HG02973 (cell line): ENCODE data around the gene FRMD7.
A peak's percentile ranks its signal among the peaks of the same experiment; 100 is the strongest.
"Not testable (repeated sequence)": the region's sequence is repeated elsewhere in the genome, so short reads cannot be mapped to it uniquely, and the experiment has no call there.

Source experiments
- ATAC-seq: cut with Tn5 transposase; IDR thresholded peaks from one replicate; pipeline ENCODE4 v1.9.1; 2021; ENCODE audit warnings: moderate library complexity; ENCODE audit not compliant: unreplicated experiment

Gene FRMD7

DNA sequence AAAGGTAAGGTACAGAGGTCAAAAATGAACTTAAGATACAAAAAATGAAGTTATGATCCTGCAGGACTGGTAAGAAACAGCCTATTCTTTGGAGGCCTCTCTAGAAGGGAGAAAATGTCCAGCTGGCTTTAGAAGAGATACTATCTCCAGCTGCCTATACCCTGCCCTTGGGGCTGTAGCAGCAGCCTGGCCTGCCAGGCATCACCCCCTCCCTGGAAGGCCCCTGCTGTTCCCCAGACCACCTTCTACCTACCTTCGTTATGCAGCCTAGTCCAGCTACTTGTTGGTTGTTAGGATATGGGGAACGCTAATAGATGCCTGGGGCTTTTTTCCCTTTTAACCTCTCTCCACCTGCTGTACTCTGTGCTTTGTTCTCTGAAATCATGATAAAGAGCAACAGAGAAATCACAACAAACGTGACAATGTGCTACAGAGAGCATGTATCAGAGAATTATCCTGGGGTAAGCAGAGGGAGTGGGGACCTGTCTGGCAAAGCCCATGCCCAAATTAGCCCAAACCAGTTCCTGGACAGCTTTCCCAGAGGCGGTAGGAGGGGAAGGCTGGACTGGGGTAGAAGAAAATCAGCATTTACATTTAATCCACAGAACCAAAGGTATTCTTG lies 34.5 kb downstream of the FRMD7 start:
- ATAC-seq: no peak

DNA sequence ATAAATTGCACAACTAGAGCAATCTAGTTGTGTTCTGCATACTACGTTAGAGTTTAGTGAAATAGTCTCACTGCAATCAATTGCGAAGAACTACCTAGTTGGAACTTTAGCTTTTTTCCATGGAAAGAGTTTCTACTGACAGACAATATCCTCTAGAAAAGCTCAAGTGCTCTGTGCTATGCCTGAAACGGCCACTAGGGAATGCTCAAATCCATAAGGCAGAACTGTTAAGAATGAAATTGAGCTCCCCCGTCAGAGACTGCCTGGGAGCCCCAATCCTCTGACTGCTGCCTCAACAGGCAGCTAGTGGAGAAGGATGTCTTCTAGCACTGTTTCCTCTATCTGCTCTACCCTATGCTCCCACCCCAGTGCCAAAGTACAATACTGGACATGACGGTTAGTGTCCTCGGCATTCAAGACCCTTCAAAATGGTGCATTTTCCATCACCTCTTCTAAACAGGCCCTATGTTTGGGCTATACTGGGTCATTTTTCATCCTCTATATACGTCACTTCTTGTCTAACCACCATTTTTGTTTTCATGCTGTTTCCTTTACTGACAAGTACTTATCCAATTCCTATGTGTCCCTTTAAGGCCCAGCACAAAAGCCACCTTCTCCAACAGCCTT lies 35.3 kb downstream of the FRMD7 start:
- ATAC-seq: peak; percentile 87

- ATAC-seq: no peak
Observed at GRCh38 chrX:132090403-132091159, 37.2 kb downstream of the FRMD7 start.

DNA sequence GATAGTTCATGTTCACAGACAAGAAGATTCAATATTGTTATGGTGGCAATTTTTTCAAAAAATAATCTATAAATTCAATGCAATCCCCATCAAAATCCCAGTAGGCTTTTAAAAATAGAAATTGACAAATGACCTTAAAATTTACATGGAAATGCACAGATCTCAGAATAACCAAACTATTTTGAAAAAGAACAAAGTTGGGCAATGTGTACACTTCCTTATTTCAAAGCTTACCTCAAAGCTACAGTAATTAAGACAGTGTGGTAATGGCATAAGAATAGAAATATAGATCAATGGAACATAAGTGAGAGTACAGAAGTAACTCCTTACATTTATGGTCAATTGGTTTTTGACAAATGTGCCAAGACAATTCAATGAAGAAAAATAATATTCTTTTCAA lies 39.0 kb downstream of the FRMD7 start:
- ATAC-seq: no peak

GRCh38 chrX:132086672-132087071 lies 41.1 kb downstream of the FRMD7 start:
- no peak for ATAC-seq

DNA sequence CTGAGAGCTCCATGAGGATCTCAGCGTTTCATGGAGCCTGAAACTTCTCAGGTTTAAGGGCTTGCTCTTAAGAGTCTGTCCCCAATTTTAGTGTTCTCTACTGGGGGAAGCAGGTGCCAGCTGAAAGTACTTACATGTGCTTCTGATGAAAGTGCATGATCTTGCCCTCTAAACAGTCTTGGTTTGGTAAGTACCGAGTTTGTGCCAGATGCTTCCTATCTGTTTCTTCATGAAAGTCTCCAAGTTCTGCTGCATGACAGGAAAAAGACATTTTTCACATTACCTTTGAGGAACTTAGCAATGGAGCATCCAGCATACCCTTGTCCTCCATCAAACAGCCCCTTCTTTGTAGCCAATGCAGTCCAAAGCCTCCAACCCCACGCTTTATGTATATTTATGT lies 42.0 kb downstream of the FRMD7 start:
- no peak for ATAC-seq

DNA sequence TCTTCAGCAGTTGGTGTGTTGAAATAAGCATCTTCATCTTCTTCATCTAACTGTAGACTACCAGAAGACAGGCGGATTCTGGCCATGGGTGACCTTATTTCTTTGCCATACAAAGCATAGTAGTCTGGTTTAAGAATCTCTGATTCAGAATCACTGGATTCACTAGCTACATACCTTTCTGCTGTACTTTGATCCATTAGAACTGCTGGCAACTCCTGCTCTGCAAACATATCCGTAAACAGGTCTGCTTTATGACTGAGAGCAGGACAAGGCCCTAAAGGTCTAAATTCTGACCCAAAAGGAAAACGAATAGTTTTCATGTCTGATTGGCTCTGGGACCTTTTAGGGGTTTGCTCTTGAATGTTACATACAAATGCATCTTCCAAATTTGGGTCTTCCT lies 49.9 kb downstream of the FRMD7 start:
- no peak for ATAC-seq

- no peak for ATAC-seq
Observed at GRCh38 chrX:132077414-132077813, 50.4 kb downstream of the FRMD7 start.

DNA sequence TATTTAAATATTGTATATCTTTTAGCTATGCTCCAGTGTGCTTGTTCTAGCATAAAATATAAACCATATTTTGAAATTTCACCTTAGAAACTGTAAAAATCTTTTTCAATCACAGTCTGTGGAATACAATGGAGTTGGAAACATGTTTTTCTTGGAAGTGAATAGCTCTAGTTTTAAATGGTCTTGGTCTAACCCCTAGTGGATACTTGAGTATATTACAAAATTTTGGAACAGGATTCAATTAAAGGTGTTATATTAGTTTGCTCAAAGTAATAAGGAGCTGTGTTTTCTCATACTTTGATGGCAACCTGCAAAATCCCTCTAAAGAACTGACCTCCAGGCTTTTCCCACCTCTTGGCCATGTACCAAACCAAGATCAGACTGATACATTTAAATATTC lies 56.6 kb downstream of the FRMD7 start:
- ATAC-seq: no peak

GRCh38 chrX:132068405-132068804 lies 59.4 kb downstream of the FRMD7 start:
- ATAC-seq: no peak

DNA sequence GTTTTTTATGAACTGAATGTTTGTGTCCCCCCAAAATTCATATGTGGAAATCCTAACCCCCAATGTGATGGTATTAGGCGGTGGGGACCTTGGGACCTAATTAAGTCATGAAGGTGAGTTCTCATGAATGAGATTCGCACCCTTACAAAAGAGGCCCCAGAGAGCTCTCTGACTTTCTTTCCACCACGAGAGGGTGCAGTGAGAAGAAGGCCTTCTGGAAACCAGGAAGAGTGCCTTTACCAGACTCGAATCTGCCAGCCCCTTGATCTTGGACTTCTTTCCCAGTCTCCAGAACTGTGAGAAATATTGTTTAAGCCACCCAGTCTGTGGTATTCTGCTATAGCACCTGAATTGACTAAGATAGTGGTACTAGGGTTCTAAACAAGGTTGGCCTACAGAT lies 64.0 kb downstream of the FRMD7 start:
- ATAC-seq: no peak

- ATAC-seq: no peak
Observed at GRCh38 chrX:132063334-132063733, 64.5 kb downstream of the FRMD7 start.

DNA sequence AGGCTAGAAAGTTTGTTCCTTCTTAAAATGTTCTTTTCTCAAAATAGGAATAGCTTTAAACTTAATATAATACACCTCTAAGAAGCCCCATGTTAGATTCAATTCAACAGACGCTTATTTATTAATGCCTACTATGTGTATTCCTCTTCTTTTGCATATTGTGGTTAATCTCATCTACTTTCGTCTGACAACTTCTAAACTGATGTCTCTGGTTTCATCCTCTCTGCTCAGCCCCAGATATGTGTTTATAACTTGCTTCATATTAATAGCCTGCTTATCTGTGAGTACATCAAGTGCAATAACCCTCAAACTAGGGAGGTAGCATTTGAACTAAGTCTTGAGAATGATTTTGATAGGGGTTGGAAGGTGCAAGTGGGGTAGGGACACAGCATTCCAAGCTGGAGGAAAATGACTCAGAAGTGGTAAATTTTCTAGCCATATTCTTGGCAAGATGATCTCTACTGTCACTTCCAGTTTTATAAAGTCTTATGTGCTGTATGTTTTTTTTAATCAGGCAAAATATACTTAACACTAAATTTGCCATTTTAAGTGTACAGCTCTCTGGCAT lies 67.8 kb downstream of the FRMD7 start:
- no peak for ATAC-seq

DNA sequence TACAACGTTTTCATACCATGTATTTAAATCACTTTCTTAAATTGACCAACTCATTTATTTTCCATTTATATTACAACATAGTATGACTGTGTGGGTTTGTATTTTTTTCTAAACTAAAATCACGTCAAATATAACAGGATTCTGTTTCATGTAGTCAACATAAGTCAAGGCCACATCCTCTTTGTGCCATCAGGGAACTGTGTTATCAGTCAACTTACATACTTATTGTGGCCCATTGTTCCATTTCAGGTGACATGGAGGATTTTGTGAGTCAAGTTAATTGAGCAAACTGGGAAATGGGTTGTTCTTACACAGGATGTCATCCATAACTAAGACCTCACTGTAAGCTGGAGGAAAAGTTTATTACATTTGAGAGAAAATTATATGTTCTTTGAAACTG lies 68.8 kb downstream of the FRMD7 start:
- ATAC-seq: no peak

DNA sequence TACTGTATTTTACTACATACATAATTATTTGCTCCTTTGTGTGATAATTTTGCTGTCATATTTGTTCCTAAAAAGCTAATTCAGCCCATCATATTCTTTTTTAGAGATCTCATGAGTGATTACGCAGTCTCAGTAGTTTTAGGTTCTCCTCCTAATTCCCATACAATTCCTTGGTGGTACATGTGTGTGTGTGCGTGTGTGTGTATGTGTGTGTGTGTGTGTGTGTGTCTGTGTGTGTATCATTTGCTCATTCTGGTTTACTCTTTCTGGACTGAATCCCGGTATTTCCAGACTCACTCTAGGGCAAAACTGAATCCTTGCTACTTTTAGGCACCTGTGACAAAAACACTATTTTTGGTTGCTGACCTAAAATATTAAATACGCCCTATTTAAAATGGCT lies 69.8 kb downstream of the FRMD7 start:
- no peak for ATAC-seq

- not testable (repeated sequence) for ATAC-seq
Observed at GRCh38 chrX:132051778-132052177, 76.0 kb downstream of the FRMD7 start.

GRCh38 chrX:132046533-132046932 lies 81.3 kb downstream of the FRMD7 start:
- ATAC-seq: no peak

DNA sequence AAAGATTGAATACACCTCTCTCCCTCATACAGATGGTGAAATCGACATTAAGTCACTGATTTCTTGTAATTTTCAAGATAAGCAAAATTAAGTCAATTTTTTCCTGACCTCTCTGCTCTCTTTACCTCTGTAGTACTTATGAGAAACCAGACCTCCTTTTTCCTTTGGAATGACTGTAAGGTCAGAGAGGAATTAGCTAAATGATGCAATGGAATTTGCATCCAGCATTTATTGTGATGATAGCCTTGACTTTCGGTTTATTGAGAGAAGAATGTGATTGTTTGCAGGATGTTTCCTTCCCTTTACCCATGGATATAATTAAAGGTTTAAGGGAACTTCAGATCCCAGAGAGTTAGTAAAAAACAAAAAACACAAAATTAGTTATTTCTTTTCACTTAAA lies 82.4 kb downstream of the FRMD7 start:
- ATAC-seq: no peak

DNA sequence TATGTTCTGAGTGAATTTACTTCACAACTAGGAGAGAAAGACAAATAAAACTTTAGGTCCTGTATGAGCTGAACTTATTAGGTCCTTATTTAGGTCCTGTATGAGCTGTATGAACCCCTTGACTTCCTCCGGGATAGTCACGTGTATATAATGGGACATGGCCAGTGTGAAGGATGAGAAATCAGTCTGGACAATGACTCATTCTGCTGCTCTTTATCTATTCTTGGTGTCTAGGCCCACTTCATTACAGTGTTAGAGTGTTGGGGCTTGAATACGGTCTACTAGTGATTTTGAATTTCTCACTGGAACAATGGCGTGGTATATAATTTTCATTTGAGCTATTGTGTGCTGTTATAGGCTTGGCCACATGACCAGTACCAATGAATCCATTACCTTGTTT lies 82.9 kb downstream of the FRMD7 start:
- no peak for ATAC-seq

GRCh38 chrX:132043977-132044376 lies 83.8 kb downstream of the FRMD7 start:
- ATAC-seq: no peak

- no peak for ATAC-seq
Observed at GRCh38 chrX:132041015-132041414, 86.8 kb downstream of the FRMD7 start.

- ATAC-seq: no peak
Observed at GRCh38 chrX:132040066-132040465, 87.8 kb downstream of the FRMD7 start.
